GM12878 (cell line): ENCODE data around the gene B3GNT9. TPM values are rescaled to one million over a fixed set of nuclear protein-coding genes. Genes with fewer than 3 reads are reported as not detected.

Experiments
- CBX5 ChIP-seq: sonication (generic); IDR thresholded peaks from 2 replicates; pipeline ENCODE4 v1.6.1; 2016; ENCODE audit warnings: low read depth, moderate library complexity, mild to moderate bottlenecking, inconsistent platforms
- CEBPB ChIP-seq, 2 experiments: fragments of 150-350 bp in 1 of 2; IDR thresholded peaks; 2 replicates each; pipeline ENCODE4 v1.6.1; 2012 to 2014; ENCODE audit warnings: low read depth in 2 of 2, low read length in 2 of 2, borderline replicate concordance in 1 of 2, inconsistent platforms in 1 of 2
- CHD1 ChIP-seq: IDR thresholded peaks from 2 replicates; pipeline ENCODE4 v1.6.1; 2012; ENCODE audit warnings: low read depth, low read length, improper control_type of control experiment
- CHD2 ChIP-seq: IDR thresholded peaks from 2 replicates; pipeline ENCODE4 v1.6.1; 2011; ENCODE audit warnings: low read depth, low read length, improper control_type of control experiment, borderline replicate concordance
- CREM ChIP-seq: IDR thresholded peaks from 2 replicates; pipeline ENCODE4 v1.6.1; 2014; ENCODE audit warnings: antibody characterized with exemption, low read depth
- DPF2 ChIP-seq: fragments of 450-650 bp; IDR thresholded peaks from 2 replicates; pipeline ENCODE4 v1.6.1; 2017; ENCODE audit warnings: mild to moderate bottlenecking
- EED ChIP-seq: sonication (generic); IDR thresholded peaks from 2 replicates; pipeline ENCODE4 v1.6.1; 2016; ENCODE audit warnings: antibody characterized with exemption, low read depth
- GATAD2B ChIP-seq: fragments of 450-650 bp; conservative IDR thresholded peaks from 2 replicates; pipeline ENCODE4 v1.6.1; 2017; ENCODE audit warnings: low read depth, mild to moderate bottlenecking, moderate library complexity
- HCFC1 ChIP-seq: fragments of 150-350 bp; IDR thresholded peaks from 2 replicates; pipeline ENCODE4 v1.6.1; 2014; ENCODE audit warnings: low read length
- MEF2A ChIP-seq: IDR thresholded peaks from 2 replicates; pipeline ENCODE4 v1.6.1; 2011; ENCODE audit warnings: low read depth, mild to moderate bottlenecking, low read length, moderate library complexity; ENCODE audit not compliant: insufficient read depth
- MTA2 ChIP-seq: fragments of 450-650 bp; IDR thresholded peaks from 2 replicates; pipeline ENCODE4 v1.6.1; 2016; ENCODE audit warnings: low read depth, mild to moderate bottlenecking, moderate library complexity
- MXI1 ChIP-seq: fragments of 150-350 bp; IDR thresholded peaks from 2 replicates; pipeline ENCODE4 v1.6.1; 2011; ENCODE audit warnings: low read depth, mild to moderate bottlenecking, inconsistent platforms, low read length, improper control_type of control experiment
- NFIC ChIP-seq: IDR thresholded peaks from 2 replicates; pipeline ENCODE4 v1.6.1; 2012; ENCODE audit warnings: low read depth, mild to moderate bottlenecking, inconsistent platforms, low read length, moderate library complexity
- NKRF ChIP-seq: fragments of 450-650 bp; conservative IDR thresholded peaks from 2 replicates; pipeline ENCODE4 v1.6.1; 2017; ENCODE audit warnings: mild to moderate bottlenecking, moderate library complexity
- PRDM15 ChIP-seq: fragments of 450-650 bp; formaldehyde crosslinking; IDR thresholded peaks from 2 replicates; pipeline ENCODE4 v1.4.0; 2020; ENCODE audit warnings: mild to moderate bottlenecking, moderate library complexity
- RAD21 ChIP-seq: IDR thresholded peaks from 2 replicates; pipeline ENCODE4 v1.6.1; 2011; ENCODE audit warnings: mild to moderate bottlenecking, low read depth, low read length, moderate library complexity; ENCODE audit not compliant: insufficient read depth
- RB1 ChIP-seq: fragments of 450-650 bp; formaldehyde crosslinking; IDR thresholded peaks from 2 replicates; pipeline ENCODE4 v1.6.1; 2017; ENCODE audit warnings: mild to moderate bottlenecking, borderline replicate concordance
- SMARCA5 ChIP-seq: fragments of 450-650 bp; IDR thresholded peaks from 2 replicates; pipeline ENCODE4 v1.6.1; 2017; ENCODE audit warnings: mild to moderate bottlenecking
- TARDBP ChIP-seq: IDR thresholded peaks from 2 replicates; pipeline ENCODE4 v1.6.1; 2016; ENCODE audit warnings: borderline replicate concordance
- TCF12 ChIP-seq: IDR thresholded peaks from 2 replicates; pipeline ENCODE4 v1.6.1; 2011; ENCODE audit warnings: low read depth, mild to moderate bottlenecking, low read length
- YY1 ChIP-seq: IDR thresholded peaks from 2 replicates; pipeline ENCODE4 v1.6.1; 2011; ENCODE audit warnings: low read depth, mild to moderate bottlenecking, low read length
- ZSCAN29 ChIP-seq: fragments of 450-650 bp; IDR thresholded peaks from 2 replicates; pipeline ENCODE4 v1.6.1; 2017; ENCODE audit warnings: mild to moderate bottlenecking, moderate library complexity
- polyA plus RNA-seq, 11 experiments: library from polyadenylated mRNA; depleted of rRNA in 4 of 11; unstranded in 6 of 11; stranded (reverse) in 5 of 11; fragments of >200 nt; fragmentation: Nextera tagmentation in 4 of 11; fragmentation: Illumina TruSeq in 1 of 11; extraction: Ambion mirVana in 4 of 11; extraction: Trizol in 1 of 11; gene quantifications; 1 replicate in 1 of 11; 2 replicates in 10 of 11; pipeline versions ENCODE4 v1.2.1 to v1.2.3, GENCODE V29; 2011 to 2016; ENCODE audit warnings: inconsistent platforms in 2 of 11, missing spikeins in 2 of 11, low read depth in 1 of 11
- total RNA-seq, 4 experiments: library from RNA; depleted of rRNA in 3 of 4; stranded (reverse); fragments of >200 nt in 3 of 4; fragmentation: Illumina TruSeq in 1 of 4; extraction: Trizol in 1 of 4; gene quantifications; 2 replicates each; pipeline versions ENCODE4 v1.2.1 to v1.2.3, GENCODE V29; 2013 to 2021
- TF ChIP-seq, protein P1 (sequence below): fragments of 450-650 bp; IDR thresholded peaks from 2 replicates; pipeline ENCODE4 v1.6.1; 2017; ENCODE audit warnings: antibody characterized with exemption, mild to moderate bottlenecking, moderate library complexity

The B3GNT9 gene
- total and polyA plus RNA-seq, 10 of the 15 experiments (the other 5 are each of a cell fraction or from before 2014, with no cell fraction given), result 0.08 to 5.0 (median 1.9) TPM

DNA sequence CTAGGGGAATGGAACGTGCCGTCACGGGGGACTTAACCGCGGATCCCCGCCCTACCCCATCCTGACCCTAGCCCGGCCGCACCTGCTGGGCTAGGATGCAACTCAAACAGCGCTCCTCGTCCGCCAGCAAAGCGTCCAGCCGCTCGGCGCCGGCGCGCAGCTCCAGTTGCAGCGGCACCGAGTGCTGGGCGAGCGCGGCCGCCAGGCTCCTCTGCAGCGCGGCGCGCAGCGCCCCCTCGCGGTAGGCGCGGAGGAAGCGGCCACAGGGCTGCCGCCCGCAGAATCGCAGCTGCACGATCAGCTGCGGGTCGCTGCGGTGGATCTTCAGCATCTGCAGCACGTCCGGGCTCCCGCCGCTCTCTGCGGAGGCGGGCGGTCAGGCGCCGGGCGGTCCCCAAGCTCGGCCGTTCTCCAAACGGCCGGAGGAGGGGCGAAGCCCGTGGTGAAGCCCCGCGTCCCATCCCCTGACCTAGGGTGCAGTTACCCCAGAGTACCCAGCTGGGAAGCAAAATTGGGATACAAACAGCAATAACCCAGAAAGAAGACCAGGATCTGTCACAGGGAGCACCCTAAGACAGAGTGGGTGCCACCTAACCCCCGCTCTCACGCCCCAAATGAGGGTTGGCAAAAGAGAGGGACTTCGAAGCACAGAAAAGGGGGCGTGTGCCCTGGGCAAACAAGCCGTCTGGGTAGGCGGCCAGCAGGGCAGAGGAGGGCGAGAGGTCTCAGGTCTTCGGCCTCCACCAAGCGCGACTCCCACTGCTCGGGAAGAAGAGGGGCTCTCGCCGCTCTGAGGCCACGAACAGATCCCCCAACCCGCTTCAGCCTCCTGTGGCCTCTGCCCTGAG, 4.7 kb upstream of the B3GNT9 start (continued):
- TF ChIP-seq CHD1 (no peak), GATAD2B (peak; percentile 71), SMARCA5 (peak; percentile 92), EED (no peak), HCFC1 (no peak), CREM (no peak), TCF12 (peak; percentile 79; the same call in 1 of the 2 replicates), NFIC (no peak), PRDM15 (CRISPR knock-in tag) (no peak), CHD2 (0 out of 2 replicates have a peak, but pooled peaks have one; percentile 17), RB1 (peak; percentile 95), ZSCAN29 (peak; percentile 70; the same call in 1 of the 2 replicates), NKRF (0 out of 2 replicates have a peak, but pooled peaks have one; percentile 31), MXI1 (peak; percentile 62; the same call in 1 of the 2 replicates), CBX5 (0 out of 2 replicates have a peak, but pooled peaks have one; percentile 70), DPF2 (peak; percentile 71; the same call in 1 of the 2 replicates), CEBPB (IDR thresholded peaks at IDR 0.05; ENCODE audit: borderline replicate concordance in 1 of 2, low read depth in 2 of 2, low read length in 2 of 2) (no peak), YY1 (peak; percentile 87), MEF2A (no peak), RAD21 (peak; percentile 88), MTA2 (no peak), TARDBP (no peak)
- TF ChIP-seq, protein P1, sequence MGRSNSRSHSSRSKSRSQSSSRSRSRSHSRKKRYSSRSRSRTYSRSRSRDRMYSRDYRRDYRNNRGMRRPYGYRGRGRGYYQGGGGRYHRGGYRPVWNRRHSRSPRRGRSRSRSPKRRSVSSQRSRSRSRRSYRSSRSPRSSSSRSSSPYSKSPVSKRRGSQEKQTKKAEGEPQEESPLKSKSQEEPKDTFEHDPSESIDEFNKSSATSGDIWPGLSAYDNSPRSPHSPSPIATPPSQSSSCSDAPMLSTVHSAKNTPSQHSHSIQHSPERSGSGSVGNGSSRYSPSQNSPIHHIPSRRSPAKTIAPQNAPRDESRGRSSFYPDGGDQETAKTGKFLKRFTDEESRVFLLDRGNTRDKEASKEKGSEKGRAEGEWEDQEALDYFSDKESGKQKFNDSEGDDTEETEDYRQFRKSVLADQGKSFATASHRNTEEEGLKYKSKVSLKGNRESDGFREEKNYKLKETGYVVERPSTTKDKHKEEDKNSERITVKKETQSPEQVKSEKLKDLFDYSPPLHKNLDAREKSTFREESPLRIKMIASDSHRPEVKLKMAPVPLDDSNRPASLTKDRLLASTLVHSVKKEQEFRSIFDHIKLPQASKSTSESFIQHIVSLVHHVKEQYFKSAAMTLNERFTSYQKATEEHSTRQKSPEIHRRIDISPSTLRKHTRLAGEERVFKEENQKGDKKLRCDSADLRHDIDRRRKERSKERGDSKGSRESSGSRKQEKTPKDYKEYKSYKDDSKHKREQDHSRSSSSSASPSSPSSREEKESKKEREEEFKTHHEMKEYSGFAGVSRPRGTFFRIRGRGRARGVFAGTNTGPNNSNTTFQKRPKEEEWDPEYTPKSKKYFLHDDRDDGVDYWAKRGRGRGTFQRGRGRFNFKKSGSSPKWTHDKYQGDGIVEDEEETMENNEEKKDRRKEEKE, result no peak
